ENCODE results near the gene CCDC102A.

Gene CCDC102A

GRCh38 chr16:57527610-57528360 lies 8.6 kb downstream of the CCDC102A start:
- in situ Hi-C loops (cut with MboI; ENCODE audit: low sequenced_read_pairs) = no loop called here
- no peaks in the 10 kb centered on the region for H3K36me3 ChIP-seq (replicated peaks)
- no peak overlapping the region for H3K4me3 ChIP-seq
- no peaks in the 10 kb centered on the region for H3K27me3 ChIP-seq (ENCODE audit: low read depth)
- no peaks in the 10 kb centered on the region for H3K4me1 ChIP-seq
- no peak for DNase-seq (ENCODE audit: low spot score in 2 of 2)
- H3K9me3 ChIP-seq = no peaks in the 10 kb centered on the region

GRCh38 chr16:57527027-57527426 lies 9.3 kb downstream of the CCDC102A start:
- in situ Hi-C loops (cut with MboI; ENCODE audit: low sequenced_read_pairs) = no loop called here
- Histone ChIP-seq H3K27me3 (ENCODE audit: low read depth) (no peaks in the 10 kb centered on the region), H3K4me3 (no peak overlapping the region), H3K36me3 (replicated peaks) (no peaks in the 10 kb centered on the region), H3K9me3 (no peaks in the 10 kb centered on the region), H3K4me1 (no peaks in the 10 kb centered on the region)
- no peak for DNase-seq (ENCODE audit: low spot score in 2 of 2)

GRCh38 chr16:57526498-57526897 lies 9.9 kb downstream of the CCDC102A start:
- no peaks in the 10 kb centered on the region for H3K27me3 ChIP-seq (ENCODE audit: low read depth)
- no peak for DNase-seq (ENCODE audit: low spot score in 2 of 2)

GRCh38 chr16:57525761-57526160 lies 10.6 kb downstream of the CCDC102A start:
- no peaks in the 10 kb centered on the region for H3K4me1 ChIP-seq
- DNase-seq (ENCODE audit: low spot score in 2 of 2) = no peak

More at GRCh38 chr16:57526498-57526897, 9.9 kb downstream of the CCDC102A start:
- in situ Hi-C loops (cut with MboI; ENCODE audit: low sequenced_read_pairs) = no loop called here
- Histone ChIP-seq H3K4me1 (no peaks in the 10 kb centered on the region), H3K36me3 (replicated peaks) (no peaks in the 10 kb centered on the region), H3K4me3 (no peak overlapping the region), H3K9me3 (no peaks in the 10 kb centered on the region)

GRCh38 chr16:57522960-57523359 lies 13.4 kb downstream of the CCDC102A start:
- no peak overlapping the region for H3K4me3 ChIP-seq
- no peak for DNase-seq (ENCODE audit: low spot score in 2 of 2)
- in situ Hi-C loops (cut with MboI; ENCODE audit: low sequenced_read_pairs) = no loop called here
- no peaks in the 10 kb centered on the region for H3K9me3 ChIP-seq
- no peaks in the 10 kb centered on the region for H3K4me1 ChIP-seq
- H3K36me3 ChIP-seq (replicated peaks) = no peaks in the 10 kb centered on the region
- H3K27me3 ChIP-seq (ENCODE audit: low read depth) = no peaks in the 10 kb centered on the region

More at GRCh38 chr16:57525761-57526160, 10.6 kb downstream of the CCDC102A start:
- Histone ChIP-seq H3K4me3 (no peak overlapping the region), H3K9me3 (no peaks in the 10 kb centered on the region), H3K36me3 (replicated peaks) (no peaks in the 10 kb centered on the region), H3K27me3 (ENCODE audit: low read depth) (no peaks in the 10 kb centered on the region)
- in situ Hi-C loops (cut with MboI; ENCODE audit: low sequenced_read_pairs) = no loop called here

GRCh38 chr16:57519796-57520360 lies 16.5 kb downstream of the CCDC102A start:
- Histone ChIP-seq H3K4me1 (no peaks in the 10 kb centered on the region), H3K9me3 (no peaks in the 10 kb centered on the region), H3K27me3 (ENCODE audit: low read depth) (no peaks in the 10 kb centered on the region), H3K4me3 (no peak overlapping the region), H3K36me3 (replicated peaks) (no peaks in the 10 kb centered on the region)
- in situ Hi-C loops (cut with MboI; ENCODE audit: low sequenced_read_pairs) = loop anchor here (5.0 kb wide), 1 partner anchor 218 kb away; no protein-coding TSS in a partner anchor
- peak; percentile 51 to 89 for DNase-seq (ENCODE audit: low spot score in 2 of 2)

- no peak for DNase-seq (ENCODE audit: low spot score in 2 of 2)
- no peak overlapping the region for H3K4me3 ChIP-seq
- no peaks in the 10 kb centered on the region for H3K9me3 ChIP-seq
- no peaks in the 10 kb centered on the region for H3K4me1 ChIP-seq
- no peaks in the 10 kb centered on the region for H3K36me3 ChIP-seq (replicated peaks)
- in situ Hi-C loops (cut with MboI; ENCODE audit: low sequenced_read_pairs) = loop anchor here (5.0 kb wide), 1 partner anchor 217 kb away; no protein-coding TSS in a partner anchor
- H3K27me3 ChIP-seq (ENCODE audit: low read depth) = no peaks in the 10 kb centered on the region
These were observed 17.4 kb downstream of the CCDC102A start for GRCh38 chr16:57518922-57519321.

- in situ Hi-C loops (cut with MboI; ENCODE audit: low sequenced_read_pairs) = loop anchor here (5.0 kb wide), 1 partner anchor 216 kb away; no protein-coding TSS in a partner anchor
- Histone ChIP-seq H3K4me1 (peaks cover 2% of the 10 kb centered on the region), H3K36me3 (replicated peaks) (no peaks in the 10 kb centered on the region), H3K27me3 (ENCODE audit: low read depth) (no peaks in the 10 kb centered on the region), H3K4me3 (no peak overlapping the region), H3K9me3 (no peaks in the 10 kb centered on the region)
- no peak for DNase-seq (ENCODE audit: low spot score in 2 of 2)
These were observed 17.9 kb downstream of the CCDC102A start for GRCh38 chr16:57518520-57518919.

GRCh38 chr16:57517397-57518367 lies 18.7 kb downstream of the CCDC102A start:
- Histone ChIP-seq H3K27me3 (ENCODE audit: low read depth) (no peaks in the 10 kb centered on the region), H3K4me1 (peaks cover 7% of the 10 kb centered on the region), H3K4me3 (no peak overlapping the region), H3K9me3 (no peaks in the 10 kb centered on the region), H3K36me3 (replicated peaks) (no peaks in the 10 kb centered on the region)
- in situ Hi-C loops (cut with MboI; ENCODE audit: low sequenced_read_pairs) = loop anchor here (5.0 kb wide), 1 partner anchor 215 kb away; no protein-coding TSS in a partner anchor
- no peak for DNase-seq (ENCODE audit: low spot score in 2 of 2)

- DNase-seq (ENCODE audit: low spot score in 2 of 2) = no peak
- H3K4me1 ChIP-seq = peaks cover 7% of the 10 kb centered on the region
- H3K4me3 ChIP-seq = no peak overlapping the region
- H3K9me3 ChIP-seq = no peaks in the 10 kb centered on the region
- in situ Hi-C loops (cut with MboI; ENCODE audit: low sequenced_read_pairs) = loop anchor here (5.0 kb wide), 1 partner anchor 214 kb away; no protein-coding TSS in a partner anchor
- H3K36me3 ChIP-seq (replicated peaks) = no peaks in the 10 kb centered on the region
- no peaks in the 10 kb centered on the region for H3K27me3 ChIP-seq (ENCODE audit: low read depth)
These were observed 19.6 kb downstream of the CCDC102A start for GRCh38 chr16:57516773-57517172.

- H3K4me1 ChIP-seq = peaks cover 7% of the 10 kb centered on the region
- in situ Hi-C loops (cut with MboI; ENCODE audit: low sequenced_read_pairs) = loop anchor here (5.0 kb wide), 1 partner anchor 214 kb away; no protein-coding TSS in a partner anchor
- H3K9me3 ChIP-seq = no peaks in the 10 kb centered on the region
- no peak overlapping the region for H3K4me3 ChIP-seq
- H3K27me3 ChIP-seq (ENCODE audit: low read depth) = no peaks in the 10 kb centered on the region
- H3K36me3 ChIP-seq (replicated peaks) = no peaks in the 10 kb centered on the region
- no peak for DNase-seq (ENCODE audit: low spot score in 2 of 2)
These were observed 20.1 kb downstream of the CCDC102A start for GRCh38 chr16:57516176-57516725.

GRCh38 chr16:57514791-57515600 lies 21.4 kb downstream of the CCDC102A start:
- in situ Hi-C loops (cut with MboI; ENCODE audit: low sequenced_read_pairs) = loop anchor here (5.0 kb wide), 1 partner anchor 213 kb away; no protein-coding TSS in a partner anchor

More at GRCh38 chr16:57514791-57515600, 21.4 kb downstream of the CCDC102A start:
- no peak for DNase-seq (ENCODE audit: low spot score in 2 of 2)
- no peaks in the 10 kb centered on the region for H3K27me3 ChIP-seq (ENCODE audit: low read depth)
- H3K9me3 ChIP-seq = no peaks in the 10 kb centered on the region
- peaks cover 7% of the 10 kb centered on the region for H3K4me1 ChIP-seq
- H3K36me3 ChIP-seq (replicated peaks) = no peaks in the 10 kb centered on the region
- H3K4me3 ChIP-seq = no peak overlapping the region

Data from HAP-1 (cell line).